HG02981 (cell line): ENCODE measurements around the gene FGF3.
"Not testable (repeated sequence)": the region's sequence is repeated elsewhere in the genome, so short reads cannot be mapped to it uniquely, and the experiment has no call there.

Source experiments
- ATAC-seq: cut with Tn5 transposase; IDR thresholded peaks from one replicate; pipeline ENCODE4 v1.9.1; 2021; ENCODE audit warnings: mild to moderate bottlenecking, moderate library complexity; ENCODE audit not compliant: unreplicated experiment

Gene FGF3

DNA sequence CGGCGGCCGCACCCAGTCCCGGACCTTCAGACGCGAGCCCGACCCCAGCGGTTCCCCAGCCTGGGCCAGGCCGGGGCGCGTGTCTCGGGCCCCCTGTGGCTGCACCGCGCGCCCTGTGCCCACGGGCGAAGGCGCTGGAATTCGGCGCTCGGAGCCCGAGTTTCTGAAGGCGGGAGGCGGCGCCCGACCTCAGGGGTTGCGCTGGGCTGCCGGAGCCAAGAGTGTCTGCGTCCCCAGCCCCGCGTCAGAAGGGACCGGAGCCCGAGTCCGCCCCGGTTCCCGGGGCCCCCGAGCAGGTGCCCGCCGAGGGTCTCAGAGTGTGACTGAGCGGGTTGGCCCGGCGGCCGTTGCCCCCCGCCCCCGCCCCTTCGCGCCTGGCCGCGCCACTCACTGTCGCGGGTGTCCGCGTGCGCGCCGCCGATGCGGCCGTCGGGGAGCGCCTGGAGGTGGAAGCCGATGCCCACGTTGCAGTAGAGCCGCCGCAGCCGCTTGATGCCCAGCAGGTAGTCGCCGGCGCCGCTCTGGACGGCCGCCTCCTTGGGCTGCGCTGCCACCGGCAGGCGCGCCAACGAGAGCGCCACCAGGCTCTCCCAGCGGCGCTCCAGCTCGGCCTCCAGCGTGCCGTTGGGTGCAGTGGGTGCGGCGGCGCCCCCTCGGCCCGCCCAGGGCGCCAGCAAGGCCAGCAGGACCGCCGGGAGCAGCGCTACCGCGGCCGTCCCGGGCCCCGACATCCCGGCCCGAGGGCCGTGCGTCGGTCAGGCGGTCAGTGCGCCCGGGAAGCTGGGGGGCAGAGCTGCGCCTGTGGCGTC lies 44.7 kb downstream of the FGF3 start:
- ATAC-seq = no peak

DNA sequence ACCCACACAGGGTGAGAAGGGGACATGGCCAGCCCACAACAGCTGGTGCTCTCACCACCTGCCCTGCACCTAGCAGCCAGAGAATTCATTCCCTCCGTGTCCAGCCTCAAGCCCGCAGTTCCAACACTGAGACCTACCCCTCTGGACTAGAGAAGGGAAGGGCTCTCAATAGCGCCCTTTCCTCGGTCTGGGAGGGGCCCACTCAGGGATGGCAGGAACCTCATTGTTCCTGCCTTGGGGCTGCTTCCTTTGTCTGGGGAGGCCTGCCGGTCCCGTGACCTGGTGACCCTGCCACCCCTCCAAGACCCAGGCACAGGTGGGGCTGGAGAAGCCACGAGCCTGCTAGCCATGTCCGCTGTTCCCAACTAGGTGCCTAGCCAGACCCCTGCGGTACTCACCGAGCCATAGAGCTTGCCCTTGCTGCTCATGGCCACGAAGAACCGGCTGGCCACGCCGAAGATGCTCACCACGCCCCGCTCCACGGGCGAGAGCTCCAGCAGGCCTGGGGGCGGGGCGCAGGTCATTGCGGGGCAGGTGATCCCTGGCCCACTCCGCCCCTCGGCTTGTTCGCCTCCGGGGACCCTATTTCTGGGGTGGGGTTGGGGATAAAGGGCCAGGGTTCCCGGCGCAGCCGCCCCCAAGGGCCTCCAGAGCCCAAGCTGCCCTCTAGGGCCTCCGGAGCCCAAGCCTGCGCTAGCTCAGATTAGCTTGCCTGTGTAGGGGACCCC lies 45.4 kb downstream of the FGF3 start:
- ATAC-seq = no peak

DNA sequence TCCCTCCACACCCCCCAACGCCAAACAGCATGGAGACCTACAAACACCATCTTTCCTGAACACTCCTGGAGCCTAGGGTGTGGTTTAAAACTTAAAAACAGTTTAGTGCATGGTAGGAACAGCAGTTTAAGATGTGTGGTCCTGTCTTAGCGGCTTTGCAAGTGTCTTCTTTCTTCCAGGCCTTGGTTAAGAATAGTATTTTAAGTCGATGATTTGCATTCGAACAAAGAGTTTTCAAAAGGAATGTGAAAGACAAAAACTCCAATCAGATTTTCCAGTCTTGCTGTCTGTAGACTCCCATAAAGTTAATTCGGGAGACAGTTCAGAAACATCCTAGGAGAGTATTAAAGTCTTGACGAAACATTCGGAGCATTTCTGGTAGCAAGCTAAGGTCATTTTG lies 47.8 kb downstream of the FGF3 start:
- ATAC-seq = no peak

DNA sequence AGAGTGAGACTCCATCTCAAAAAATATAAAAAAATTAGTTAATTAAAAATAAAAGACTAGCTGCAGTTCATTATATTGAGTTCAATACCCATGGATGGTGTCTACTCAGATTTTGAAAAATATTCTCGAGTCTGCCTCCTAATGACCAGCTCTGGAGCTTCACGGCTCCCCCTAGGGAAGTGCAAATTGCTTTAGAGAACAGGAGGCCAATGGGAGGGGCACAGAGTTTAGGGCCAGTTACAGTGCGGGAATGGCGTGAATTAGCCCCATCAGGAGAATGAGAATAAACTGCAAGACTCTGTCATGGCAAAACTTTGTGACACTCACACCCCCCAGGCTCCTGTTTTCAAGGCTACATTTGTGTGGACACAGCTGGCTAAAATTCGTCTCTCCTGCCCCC lies 48.7 kb downstream of the FGF3 start:
- ATAC-seq = no peak

DNA sequence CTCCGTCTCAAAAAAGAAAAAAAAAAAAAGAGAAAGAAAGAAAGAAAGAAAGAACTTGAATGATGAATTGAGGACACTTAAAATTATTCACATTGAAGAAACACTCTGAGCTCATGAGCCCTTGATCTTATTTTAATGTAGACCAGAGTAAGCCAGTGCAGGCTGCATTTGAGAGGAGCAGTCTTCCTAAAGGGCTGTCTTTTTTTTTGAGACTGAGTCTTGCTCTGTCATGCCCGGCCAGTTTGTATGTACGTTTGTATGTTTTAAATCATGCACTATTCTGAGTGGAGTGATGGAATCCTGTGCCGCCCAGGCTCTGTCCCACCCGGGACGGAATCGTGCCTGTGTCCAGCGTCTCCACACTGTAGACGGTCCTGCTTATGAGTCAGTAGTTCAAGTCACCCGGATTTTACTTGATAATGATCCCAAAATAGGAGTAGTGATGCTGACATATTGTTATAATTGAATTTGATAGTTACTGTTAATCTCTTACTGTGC lies 53.7 kb downstream of the FGF3 start:
- no peak for ATAC-seq

DNA sequence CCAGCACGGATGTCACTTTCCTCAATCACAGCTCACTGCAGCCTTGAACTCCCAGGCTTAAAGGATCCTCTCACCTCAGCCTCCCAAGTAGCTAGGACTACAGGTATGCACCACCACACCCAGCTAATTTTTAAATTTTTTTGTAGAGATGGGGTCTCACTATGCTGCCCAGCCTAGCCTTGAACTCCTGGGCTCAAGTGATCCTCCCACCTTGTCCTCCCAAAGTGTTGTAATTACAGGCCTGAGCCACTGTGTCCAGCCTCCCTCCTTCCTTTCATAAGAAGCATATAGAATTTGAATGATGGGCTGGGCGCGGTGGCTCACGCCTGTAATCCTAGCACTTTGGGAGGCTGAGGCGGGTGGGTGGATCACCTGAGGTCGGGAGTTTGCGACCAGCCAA lies 54.3 kb downstream of the FGF3 start:
- not testable (repeated sequence) for ATAC-seq

DNA sequence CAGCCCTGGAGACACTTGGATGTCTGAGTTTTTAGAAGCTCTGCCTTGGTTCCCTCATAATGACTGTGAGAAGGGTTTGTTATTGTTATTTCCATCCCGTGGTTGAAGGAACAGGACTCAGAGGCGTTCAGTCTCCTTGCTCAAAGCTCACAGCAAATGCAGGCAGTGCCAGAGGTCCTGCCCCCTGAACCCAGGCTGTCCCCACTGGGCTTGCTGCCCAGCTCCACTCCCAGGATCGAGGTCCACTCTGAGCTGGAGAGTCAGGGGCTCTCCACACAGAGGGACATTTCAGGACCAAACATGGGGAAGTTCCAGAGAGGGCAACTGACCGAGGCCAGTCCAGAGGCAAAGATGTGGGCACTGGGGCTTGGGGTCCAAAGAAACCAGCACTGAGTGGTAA lies 58.9 kb downstream of the FGF3 start:
- ATAC-seq = no peak
